Hepatocyte (in vitro differentiated cells): ENCODE data around the gene SUGCT.

ENCODE experiments used
- CTCF ChIP-seq: fragments of 200-600 bp; sonication (generic); IDR thresholded peaks from 2 replicates; pipeline ENCODE4 v1.5.1; 2016; ENCODE audit warnings: antibody characterized with exemption, mild to moderate bottlenecking; ENCODE audit not compliant: poor library complexity
- EZH2 ChIP-seq: fragments of 200-600 bp; sonication (generic); IDR thresholded peaks from 2 replicates; pipeline ENCODE4 v1.6.1; 2016; ENCODE audit warnings: antibody characterized with exemption, mild to moderate bottlenecking, borderline replicate concordance
- EZH2phosphoT487 ChIP-seq: fragments of 200-600 bp; sonication (generic); IDR thresholded peaks from one replicate; pipeline ENCODE4 v1.6.1; 2018; ENCODE audit warnings: antibody characterized with exemption, mild to moderate bottlenecking, low read depth, moderate library complexity; ENCODE audit not compliant: unreplicated experiment, severe bottlenecking

GRCh38 chr7:40095230-40095629 lies 39.6 kb upstream of the SUGCT start:
- TF ChIP-seq CTCF (no peak), EZH2 (no peak), EZH2phosphoT487 (no peak)
